ENCODE results near the gene CSNK2A2. TPM values are rescaled to one million over a fixed set of nuclear protein-coding genes. Genes with fewer than 3 reads are reported as not detected.

The CSNK2A2 gene
- total and polyA plus RNA-seq, 2 experiments from 2014 or later = 44.7 to 102 TPM

DNA sequence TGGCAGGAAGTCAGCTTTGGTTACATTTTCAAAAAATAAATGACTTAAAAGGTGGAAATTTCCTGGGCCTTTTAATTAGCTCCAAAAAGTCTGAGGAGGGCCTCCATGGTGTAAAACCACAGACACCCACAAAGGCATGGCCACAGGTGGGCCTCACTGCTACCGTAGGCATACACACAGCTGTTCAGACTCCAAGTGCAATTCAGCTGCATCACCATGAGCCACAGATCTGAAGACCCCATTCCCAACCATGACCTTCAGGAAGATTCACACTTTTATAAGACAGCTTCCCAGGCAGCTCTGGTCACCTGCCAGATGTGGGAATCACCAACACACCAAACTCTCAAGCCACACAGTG lies 20.6 kb downstream of the CSNK2A2 start:
- peaks cover 54% of the 10 kb centered on the region for H3K36me3 Mint-ChIP-seq (ENCODE audit: low read depth)
- Histone ChIP-seq H3K9me2 (ENCODE audit: insufficient read depth) (no peaks in the 10 kb centered on the region), H3K27me3 (ENCODE audit: insufficient read depth) (no peaks in the 10 kb centered on the region), H3K4me2 (no peak overlapping the region), H3K36me3 (ENCODE audit: insufficient read depth) (peaks cover 9% of the 10 kb centered on the region; the same call in 1 of the 2 replicates), H4K20me1 (replicated peaks; ENCODE audit: insufficient read depth) (peaks cover 9% of the 10 kb centered on the region; the same call in 1 of the 2 replicates), H3K4me1 (ENCODE audit: insufficient read depth) (no peaks in the 10 kb centered on the region), H3K4me3 (no peak overlapping the region), H3F3A (replicated peaks; ENCODE audit: low read depth) (no peaks in the 10 kb centered on the region), H2AFZ (no peak overlapping the region), H3K79me2 (replicated peaks; ENCODE audit: insufficient read depth) (peaks cover 31% of the 10 kb centered on the region; the same call in 1 of the 2 replicates), H3K27ac (ENCODE audit: low read depth) (no peak overlapping the region)
- H3K27ac Mint-ChIP-seq = no peak overlapping the region
- TF ChIP-seq EZH2 (IDR thresholded peaks at IDR 0.05; ENCODE audit: low read depth, unreplicated experiment) = no peak
- TF ChIP-seq NANOG (IDR thresholded peaks at IDR 0.05; ENCODE audit: borderline replicate concordance) = no peak
- no peak for TF ChIP-seq CTCF (conservative IDR thresholded peaks at IDR 0.05; ENCODE audit: low read depth in 2 of 2)
- no peak for TF ChIP-seq CREB1 (CRISPR knock-in tag; IDR thresholded peaks at IDR 0.05; ENCODE audit: low read depth)
- TF ChIP-seq, protein P1, sequence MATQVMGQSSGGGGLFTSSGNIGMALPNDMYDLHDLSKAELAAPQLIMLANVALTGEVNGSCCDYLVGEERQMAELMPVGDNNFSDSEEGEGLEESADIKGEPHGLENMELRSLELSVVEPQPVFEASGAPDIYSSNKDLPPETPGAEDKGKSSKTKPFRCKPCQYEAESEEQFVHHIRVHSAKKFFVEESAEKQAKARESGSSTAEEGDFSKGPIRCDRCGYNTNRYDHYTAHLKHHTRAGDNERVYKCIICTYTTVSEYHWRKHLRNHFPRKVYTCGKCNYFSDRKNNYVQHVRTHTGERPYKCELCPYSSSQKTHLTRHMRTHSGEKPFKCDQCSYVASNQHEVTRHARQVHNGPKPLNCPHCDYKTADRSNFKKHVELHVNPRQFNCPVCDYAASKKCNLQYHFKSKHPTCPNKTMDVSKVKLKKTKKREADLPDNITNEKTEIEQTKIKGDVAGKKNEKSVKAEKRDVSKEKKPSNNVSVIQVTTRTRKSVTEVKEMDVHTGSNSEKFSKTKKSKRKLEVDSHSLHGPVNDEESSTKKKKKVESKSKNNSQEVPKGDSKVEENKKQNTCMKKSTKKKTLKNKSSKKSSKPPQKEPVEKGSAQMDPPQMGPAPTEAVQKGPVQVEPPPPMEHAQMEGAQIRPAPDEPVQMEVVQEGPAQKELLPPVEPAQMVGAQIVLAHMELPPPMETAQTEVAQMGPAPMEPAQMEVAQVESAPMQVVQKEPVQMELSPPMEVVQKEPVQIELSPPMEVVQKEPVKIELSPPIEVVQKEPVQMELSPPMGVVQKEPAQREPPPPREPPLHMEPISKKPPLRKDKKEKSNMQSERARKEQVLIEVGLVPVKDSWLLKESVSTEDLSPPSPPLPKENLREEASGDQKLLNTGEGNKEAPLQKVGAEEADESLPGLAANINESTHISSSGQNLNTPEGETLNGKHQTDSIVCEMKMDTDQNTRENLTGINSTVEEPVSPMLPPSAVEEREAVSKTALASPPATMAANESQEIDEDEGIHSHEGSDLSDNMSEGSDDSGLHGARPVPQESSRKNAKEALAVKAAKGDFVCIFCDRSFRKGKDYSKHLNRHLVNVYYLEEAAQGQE (IDR thresholded peaks at IDR 0.05; ENCODE audit: unreplicated experiment) = no peak
- no peak for TF ChIP-seq ZNF114 (CRISPR knock-in tag; IDR thresholded peaks at IDR 0.05)
- TF ChIP-seq JUNB (IDR thresholded peaks at IDR 0.05; ENCODE audit: unreplicated experiment) = no peak
- no peak overlapping the region for H3K4me3 Mint-ChIP-seq
- no peak for DNase-seq (ENCODE audit: low spot score)
- no peaks in the 10 kb centered on the region for H3K27me3 Mint-ChIP-seq (ENCODE audit: insufficient read depth, low read depth, poor library complexity)
- no peaks in the 10 kb centered on the region for H3K4me1 Mint-ChIP-seq
- no peaks in the 10 kb centered on the region for H3K9me3 Mint-ChIP-seq
- ATAC-seq = no peak

DNA sequence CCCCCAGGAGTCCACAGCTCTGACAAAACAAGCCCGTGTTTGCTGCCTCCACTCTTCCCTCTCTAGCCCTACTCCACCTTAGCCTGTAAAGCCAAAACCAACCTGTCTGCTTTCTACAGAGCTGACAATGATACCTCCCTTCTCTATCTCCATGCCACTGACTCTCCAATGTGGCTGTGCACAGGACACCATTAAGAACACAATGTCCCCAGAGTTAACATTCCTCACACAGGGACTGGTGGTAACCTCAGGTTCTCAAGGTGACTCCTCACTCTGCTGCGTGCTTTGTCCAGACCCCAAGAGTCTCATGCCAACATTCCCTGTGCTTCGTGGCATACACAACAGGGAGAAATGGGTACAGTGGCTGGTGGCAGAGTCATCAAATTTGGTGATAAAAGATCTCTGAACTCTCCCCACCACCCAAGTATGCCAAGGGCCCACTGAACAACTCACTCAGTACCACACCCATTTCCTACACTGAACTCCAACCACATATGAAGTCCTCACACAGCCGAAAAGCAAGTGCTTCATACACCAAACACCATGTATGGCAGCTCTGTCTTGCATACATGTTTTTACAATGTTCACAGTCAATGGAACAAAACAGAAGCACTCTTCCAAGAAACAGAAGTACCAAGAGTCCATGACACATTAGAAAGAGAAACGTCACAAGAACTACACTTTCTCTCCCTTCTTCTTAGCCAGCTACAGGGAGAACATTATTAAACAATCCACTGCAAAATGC lies 21.1 kb downstream of the CSNK2A2 start:
- Histone ChIP-seq H3K79me2 (replicated peaks; ENCODE audit: insufficient read depth) (peaks cover 31% of the 10 kb centered on the region; the same call in 1 of the 2 replicates), H3K9me2 (ENCODE audit: insufficient read depth) (no peaks in the 10 kb centered on the region), H3K4me3 (no peak overlapping the region), H3K36me3 (ENCODE audit: insufficient read depth) (peaks cover 9% of the 10 kb centered on the region; the same call in 1 of the 2 replicates), H4K20me1 (replicated peaks; ENCODE audit: insufficient read depth) (peaks cover 9% of the 10 kb centered on the region; the same call in 1 of the 2 replicates), H2AFZ (no peak overlapping the region), H3K4me2 (no peak overlapping the region), H3K27ac (ENCODE audit: low read depth) (no peak overlapping the region), H3F3A (replicated peaks; ENCODE audit: low read depth) (no peaks in the 10 kb centered on the region), H3K27me3 (ENCODE audit: insufficient read depth) (no peaks in the 10 kb centered on the region), H3K4me1 (ENCODE audit: insufficient read depth) (no peaks in the 10 kb centered on the region)
- H3K27ac Mint-ChIP-seq = peak overlapping the region; percentile 4; the same call in 1 of the 2 replicates
- H3K4me1 Mint-ChIP-seq = no peaks in the 10 kb centered on the region
- no peaks in the 10 kb centered on the region for H3K9me3 Mint-ChIP-seq
- H3K4me3 Mint-ChIP-seq = no peak overlapping the region
- ATAC-seq = no peak
- no peak for DNase-seq (ENCODE audit: low spot score)
- peaks cover 54% of the 10 kb centered on the region for H3K36me3 Mint-ChIP-seq (ENCODE audit: low read depth)
- H3K27me3 Mint-ChIP-seq (ENCODE audit: insufficient read depth, low read depth, poor library complexity) = no peaks in the 10 kb centered on the region
- TF ChIP-seq CTCF (conservative IDR thresholded peaks at IDR 0.05; ENCODE audit: low read depth in 2 of 2) (no peak), POLR2AphosphoS5 (IDR thresholded peaks at IDR 0.05; ENCODE audit: low read depth) (no peak), EZH2 (IDR thresholded peaks at IDR 0.05; ENCODE audit: low read depth, unreplicated experiment) (no peak), ETS1 (IDR thresholded peaks at IDR 0.05) (no peak), JUNB (IDR thresholded peaks at IDR 0.05; ENCODE audit: unreplicated experiment) (no peak), NANOG (IDR thresholded peaks at IDR 0.05; ENCODE audit: borderline replicate concordance) (no peak)
- TF ChIP-seq, protein P1 (IDR thresholded peaks at IDR 0.05; ENCODE audit: unreplicated experiment) = no peak
